H1 (cell line): Measurements from ENCODE around the gene OR52I1. TPM values are rescaled to one million over a fixed set of nuclear protein-coding genes. Genes with fewer than 3 reads are reported as not detected.

Experiments used
- polyA plus RNA-seq, 7 experiments: library from polyadenylated mRNA; depleted of rRNA in 3 of 7; stranded (reverse) in 5 of 7; unstranded in 2 of 7; fragments of >200 nt in 5 of 7; fragments of 200-250 nt in 2 of 7; gene quantifications; 1 replicate in 5 of 7; 2 replicates in 1 of 7; 4 replicates in 1 of 7; pipeline versions ENCODE4 v1.2.1 to v1.2.3, GENCODE V29; 2011 to 2013; ENCODE audit warnings: missing spikeins in 2 of 7, mixed read lengths in 2 of 7
- total RNA-seq: library from RNA; stranded (reverse); fragmentation: NEBNext Ultra II Directional; extraction: Animal tissue kit (Norgen Biotek cat#: 25700); gene quantifications from 2 replicates; pipeline ENCODE4 v1.2.1, GENCODE V29; 2021

Gene OR52I1
- total and polyA plus RNA-seq, 2 of the 8 experiments (the other 6 are each of a cell fraction or from before 2014, with no cell fraction given) = not detected

Other genes starting within 250 kb of the OR52I1 start
- not detected in 2 replicates for gene OR52B4, start 225.7 kb upstream of the OR52I1 start, total RNA-seq
- 0.11 TPM in 1 of 2 replicates, not detected in the other for gene OR52B4, start 225.7 kb upstream of the OR52I1 start, polyA plus RNA-seq (2011; rRNA removed)
- 13.9 and 16.7 TPM in 2 replicates for gene TRIM21, start 200.3 kb upstream of the OR52I1 start, total RNA-seq
- gene TRIM21, start 200.3 kb upstream of the OR52I1 start, polyA plus RNA-seq (2011; rRNA removed) = 15.6 and 16.3 TPM in 2 replicates
- gene OR52K2, start 144.7 kb upstream of the OR52I1 start, total RNA-seq = not detected in 2 replicates
- gene OR52K2, start 144.7 kb upstream of the OR52I1 start, polyA plus RNA-seq (2011; rRNA removed) = not detected in 2 replicates
- not detected in 2 replicates for gene OR52K1, start 111.4 kb upstream of the OR52I1 start, total RNA-seq
- gene OR52K1, start 111.4 kb upstream of the OR52I1 start, polyA plus RNA-seq (2011; rRNA removed) = 0.05 TPM in 1 of 2 replicates, not detected in the other
- not detected in 2 replicates for gene OR52M1, start 48.8 kb upstream of the OR52I1 start, total RNA-seq
- not detected in 2 replicates for gene OR52M1, start 48.8 kb upstream of the OR52I1 start, polyA plus RNA-seq (2011; rRNA removed)
- gene OR52I2, start 12.3 kb upstream of the OR52I1 start, total RNA-seq = not detected in 2 replicates
- not detected in 2 replicates for gene OR52I2, start 12.3 kb upstream of the OR52I1 start, polyA plus RNA-seq (2011; rRNA removed)
- 5.7 and 6.2 TPM in 2 replicates for gene TRIM68, start 14.2 kb downstream of the OR52I1 start, total RNA-seq
- gene TRIM68, start 14.2 kb downstream of the OR52I1 start, polyA plus RNA-seq (2011; rRNA removed) = 3.4 and 3.8 TPM in 2 replicates
- gene OR51D1, start 43.4 kb downstream of the OR52I1 start, total RNA-seq = not detected in 2 replicates
- gene OR51D1, start 43.4 kb downstream of the OR52I1 start, polyA plus RNA-seq (2011; rRNA removed) = not detected in 2 replicates
- not detected in 2 replicates for gene OR51E1, start 49.9 kb downstream of the OR52I1 start, total RNA-seq
- gene OR51E1, start 49.9 kb downstream of the OR52I1 start, polyA plus RNA-seq (2011; rRNA removed) = not detected in 2 replicates
- gene OR51E2, start 103.8 kb downstream of the OR52I1 start, total RNA-seq = not detected in 2 replicates
- gene OR51E2, start 103.8 kb downstream of the OR52I1 start, polyA plus RNA-seq (2011; rRNA removed) = not detected in 2 replicates
- gene MMP26, start 110.7 kb downstream of the OR52I1 start, total RNA-seq = not detected in 2 replicates
- 0.06 TPM in 1 of 2 replicates, not detected in the other for gene MMP26, start 110.7 kb downstream of the OR52I1 start, polyA plus RNA-seq (2011; rRNA removed)
- gene OR51F1, start 175.9 kb downstream of the OR52I1 start, total RNA-seq = not detected in 2 replicates
- not detected in 2 replicates for gene OR51F1, start 175.9 kb downstream of the OR52I1 start, polyA plus RNA-seq (2011; rRNA removed)
- not detected in 2 replicates for gene OR52R1, start 210.3 kb downstream of the OR52I1 start, total RNA-seq
- not detected in 2 replicates for gene OR52R1, start 210.3 kb downstream of the OR52I1 start, polyA plus RNA-seq (2011; rRNA removed)
- gene OR51F2, start 227.3 kb downstream of the OR52I1 start, total RNA-seq = not detected in 2 replicates
- gene OR51F2, start 227.3 kb downstream of the OR52I1 start, polyA plus RNA-seq (2011; rRNA removed) = 0.09 and 0.15 TPM in 2 replicates